Activated gamma-delta T cell treated with Interleukin-2 at 50 U/mL for 16 hours (primary cell): Measurements from ENCODE around the gene MMP11.

Source experiments
- DNase-seq: peaks from one replicate; pipeline ENCODE4 v3.0.0-alpha.2; 2020

The MMP11 gene

GRCh38 chr22:23781511-23782183 is 9.0 kb downstream of the MMP11 start:
- no peak for DNase-seq

GRCh38 chr22:23782252-23782651 is 9.6 kb downstream of the MMP11 start:
- no peak for DNase-seq

GRCh38 chr22:23782703-23783102 is 10.1 kb downstream of the MMP11 start:
- no peak for DNase-seq

GRCh38 chr22:23783265-23784150 is 10.9 kb downstream of the MMP11 start:
- DNase-seq = no peak

- DNase-seq = no peak
Observed at GRCh38 chr22:23784215-23784732, 11.6 kb downstream of the MMP11 start.

DNA sequence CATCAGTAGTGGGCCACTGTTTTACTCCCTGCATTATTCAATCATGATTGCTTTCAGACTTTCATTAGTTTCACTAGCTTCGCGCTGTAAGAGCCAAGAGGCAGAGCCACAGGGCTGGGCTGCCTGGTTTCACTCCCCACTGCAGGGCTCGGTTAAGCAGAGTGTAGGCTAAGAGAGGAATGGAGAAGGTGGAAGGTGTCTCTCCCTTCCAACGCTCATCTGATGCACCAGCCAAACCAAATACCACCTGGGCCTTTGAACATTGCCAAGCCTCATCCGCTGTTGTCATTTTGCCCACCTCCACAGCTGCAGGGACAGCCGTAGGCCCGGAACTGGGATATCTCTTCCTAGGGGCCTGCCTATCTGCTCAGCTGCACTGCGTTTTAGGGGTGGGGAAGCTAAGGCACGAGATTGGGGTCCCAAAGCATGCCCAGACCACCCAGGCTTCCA is 13.6 kb downstream of the MMP11 start:
- DNase-seq = no peak

DNA sequence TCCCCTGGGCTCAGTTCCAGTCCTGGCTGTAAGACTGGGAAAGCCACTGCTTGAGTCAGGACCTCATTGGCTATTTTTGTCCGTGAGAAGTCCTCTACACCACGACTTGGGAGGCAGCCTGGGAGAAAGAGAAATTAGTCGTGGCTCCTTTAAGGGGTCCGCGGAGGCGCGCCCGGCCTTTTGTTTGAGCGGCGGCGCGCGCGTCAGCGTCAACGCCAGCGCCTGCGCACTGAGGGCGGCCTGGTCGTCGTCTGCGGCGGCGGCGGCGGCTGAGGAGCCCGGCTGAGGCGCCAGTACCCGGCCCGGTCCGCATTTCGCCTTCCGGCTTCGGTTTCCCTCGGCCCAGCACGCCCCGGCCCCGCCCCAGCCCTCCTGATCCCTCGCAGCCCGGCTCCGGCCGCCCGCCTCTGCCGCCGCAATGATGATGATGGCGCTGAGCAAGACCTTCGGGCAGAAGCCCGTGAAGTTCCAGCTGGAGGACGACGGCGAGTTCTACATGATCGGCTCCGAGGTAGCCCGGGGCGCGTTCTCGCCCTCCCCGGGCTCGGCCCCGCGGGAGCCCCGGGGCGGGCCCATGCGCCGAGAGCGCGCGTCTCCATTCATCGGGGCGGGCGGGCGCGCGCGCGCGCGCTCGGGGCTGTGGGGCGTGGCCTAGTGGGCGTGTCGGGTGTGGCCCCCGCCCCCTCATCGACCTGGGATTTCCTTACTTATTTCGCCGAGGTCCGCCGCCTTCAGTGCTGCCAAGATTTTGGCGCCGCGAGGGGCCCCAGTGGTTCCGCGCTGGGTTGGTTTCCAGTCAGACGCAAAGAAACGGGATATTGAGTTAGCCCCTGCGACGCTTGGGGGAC is 14.3 kb downstream of the MMP11 start, which contains the start of gene SMARCB1:
Gene SMARCB1 (plus strand): TSS at position 215 of the 848 bp plus-strand sequence. CDS start 204 bp downstream, at position 419.
- DNase-seq = peak; percentile 84

- DNase-seq = no peak
Observed at GRCh38 chr22:23787600-23787896, 14.9 kb downstream of the MMP11 start.

DNA sequence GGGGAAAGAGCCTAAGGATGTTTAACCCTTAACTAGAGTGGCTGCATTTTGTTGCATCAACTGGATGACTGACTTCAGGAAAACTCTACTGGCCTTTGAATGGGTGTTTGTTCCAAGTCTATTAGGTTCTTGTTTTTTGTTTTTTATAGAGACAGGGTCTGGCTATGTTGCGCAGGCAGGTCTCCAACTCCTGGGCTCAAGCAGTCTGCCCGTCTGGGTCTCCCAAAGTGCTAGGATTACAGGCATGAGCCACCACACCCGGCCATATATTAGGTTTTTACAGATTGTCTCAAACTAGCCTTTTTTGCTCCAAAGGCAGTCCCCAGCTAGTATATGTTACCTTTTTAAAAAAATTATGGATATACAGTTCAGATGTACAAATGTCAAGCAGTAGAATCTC is 15.3 kb downstream of the MMP11 start:
- DNase-seq = no peak

GRCh38 chr22:23789121-23789520 is 16.5 kb downstream of the MMP11 start:
- no peak for DNase-seq

DNA sequence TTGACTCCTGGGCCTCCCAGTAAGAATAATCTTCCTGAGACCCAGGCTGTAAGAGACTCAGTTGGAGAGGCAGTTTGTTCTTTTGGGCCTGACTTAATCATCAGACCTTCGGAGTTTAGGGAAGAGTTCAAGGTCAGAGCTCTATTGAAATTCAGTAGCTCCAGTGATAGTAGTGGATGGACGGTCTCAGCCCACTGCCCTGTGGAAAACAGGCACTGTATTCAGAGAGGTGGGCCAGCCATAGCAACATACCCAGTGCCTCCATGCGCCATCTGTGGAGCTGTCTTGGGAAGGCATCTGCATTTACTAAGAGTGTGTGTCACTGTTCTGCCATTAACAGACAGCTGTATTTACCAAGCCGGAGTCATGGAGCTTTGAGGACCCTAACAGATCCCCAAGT is 17.0 kb downstream of the MMP11 start:
- DNase-seq = no peak

GRCh38 chr22:23790819-23791737 is 18.4 kb downstream of the MMP11 start:
- no peak for DNase-seq

DNA sequence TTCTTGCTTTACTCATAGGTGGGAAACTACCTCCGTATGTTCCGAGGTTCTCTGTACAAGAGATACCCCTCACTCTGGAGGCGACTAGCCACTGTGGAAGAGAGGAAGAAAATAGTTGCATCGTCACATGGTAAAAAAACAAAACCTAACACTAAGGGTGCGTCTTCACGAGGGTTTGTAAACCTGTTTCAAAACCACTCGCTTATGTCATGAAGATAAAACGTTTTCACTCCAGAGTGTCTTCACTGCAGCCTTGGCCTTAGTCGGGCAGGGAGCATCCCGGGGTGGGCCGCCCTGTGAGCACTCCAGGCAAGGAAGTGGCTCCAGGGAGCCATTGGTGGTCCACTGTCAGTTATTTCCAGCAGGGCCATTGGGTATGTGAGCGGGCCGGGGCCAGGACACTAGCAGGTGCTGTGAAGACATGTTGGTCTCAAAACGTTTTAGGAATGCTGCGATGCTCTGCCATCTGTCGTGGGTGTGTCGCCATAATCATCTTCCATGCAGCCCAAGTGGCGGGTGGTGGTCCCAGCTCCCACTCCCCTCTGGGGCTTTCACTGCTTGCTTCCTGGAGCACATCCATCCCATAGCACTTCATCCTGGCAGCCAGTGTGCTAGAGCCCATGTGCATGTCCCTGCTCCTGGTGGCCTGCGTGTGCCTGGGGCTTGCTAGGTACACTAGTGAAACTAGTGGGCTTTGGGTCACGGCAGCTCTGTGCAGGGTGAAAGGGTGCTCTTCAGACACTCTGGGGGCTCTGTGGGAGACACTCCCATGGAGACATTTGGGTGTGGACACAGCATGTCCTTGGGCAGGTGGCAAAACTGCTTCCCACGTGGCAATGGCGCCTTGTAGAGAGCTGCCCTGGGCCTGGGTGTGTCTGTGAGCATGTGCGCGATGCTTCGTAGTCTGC is 19.3 kb downstream of the MMP11 start:
- no peak for DNase-seq

GRCh38 chr22:23793326-23793725 is 20.7 kb downstream of the MMP11 start:
- DNase-seq = no peak

- no peak for DNase-seq
Observed at GRCh38 chr22:23796461-23796860, 23.8 kb downstream of the MMP11 start.

DNA sequence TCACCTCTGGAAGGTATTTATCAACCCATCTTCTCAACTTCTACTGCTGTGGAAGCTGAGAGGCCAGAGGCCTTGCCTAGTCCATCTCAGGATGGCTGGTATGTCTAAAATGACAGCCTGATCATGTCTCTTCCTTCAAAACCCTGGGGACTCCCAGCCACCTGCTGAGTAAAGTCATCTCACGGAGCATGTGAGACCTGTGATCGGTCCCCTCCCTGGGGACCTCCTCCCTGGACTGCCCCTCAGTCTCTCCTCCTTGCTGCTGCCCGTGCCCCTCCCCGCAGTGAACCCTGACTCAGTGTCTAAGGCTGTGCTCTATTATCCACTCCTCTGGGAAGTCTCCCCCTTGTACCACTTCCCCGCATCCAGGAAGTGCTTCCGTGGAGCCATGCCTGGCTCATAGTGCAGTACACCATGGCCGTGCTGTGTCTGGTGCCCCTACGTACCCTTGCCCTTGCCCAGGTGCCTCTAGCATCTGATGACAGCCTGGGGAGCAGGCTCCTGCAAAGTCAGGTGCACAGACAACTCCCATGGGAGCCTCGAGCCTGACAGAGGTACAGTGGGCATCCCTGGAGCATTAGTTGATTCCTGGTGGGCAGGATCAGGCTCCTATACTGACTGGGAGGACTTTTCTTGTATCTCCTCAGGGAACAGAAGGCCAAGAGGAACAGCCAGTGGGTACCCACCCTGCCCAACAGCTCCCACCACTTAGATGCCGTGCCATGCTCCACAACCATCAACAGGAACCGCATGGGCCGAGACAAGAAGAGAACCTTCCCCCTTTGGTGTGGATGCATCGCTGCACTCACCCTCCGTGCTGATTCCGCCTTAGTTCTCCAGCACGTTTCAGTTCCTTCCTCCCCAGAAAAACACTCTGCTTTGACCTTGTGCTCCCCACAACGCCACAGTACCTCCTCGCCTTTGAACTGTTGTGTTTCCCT is 27.9 kb downstream of the MMP11 start:
- no peak for DNase-seq

- DNase-seq = no peak
Observed at GRCh38 chr22:23801238-23801821, 28.7 kb downstream of the MMP11 start.

- DNase-seq = no peak
Observed at GRCh38 chr22:23801886-23802377, 29.3 kb downstream of the MMP11 start.
